HEK293 (cell line): ENCODE results near the gene ILKAP.

Source experiments
- CTCF ChIA-PET: fragments of 350-600 bp; formaldehyde crosslinking; extraction: SDS; loops from one replicate; lab custom pipeline; 2021; ENCODE audit warnings: antibody characterized with exemption; lab: Yijun Ruan, JAX
- POLR2A ChIA-PET: fragments of 300-600 bp; formaldehyde crosslinking; extraction: SDS; loops from one replicate; lab custom pipeline; 2020; ENCODE audit warnings: antibody characterized with exemption, inconsistent platforms; lab: Yijun Ruan, JAX
- H3K27ac ChIP-seq: fragments of 200-500 bp; sonication (Bioruptor generic); 2 replicates; pipeline ENCODE4 v1.5.1; 2014; ENCODE audit warnings: low read depth, low read length, control low read depth, inconsistent platforms; ENCODE audit errors: extremely low read depth
- H3K36me3 ChIP-seq, 2 experiments: fragments of 200-500 bp in 1 of 2; sonication (Bioruptor generic) in 1 of 2; 1 replicate in 1 of 2; 2 replicates in 1 of 2; pipeline ENCODE4 v1.5.1; 2014 to 2017; ENCODE audit warnings: inconsistent platforms in 2 of 2, low read length in 2 of 2; ENCODE audit not compliant: control insufficient read depth in 2 of 2, insufficient read depth in 1 of 2
- H3K4me1 ChIP-seq: fragments of 200-500 bp; sonication (Bioruptor generic); 2 replicates; pipeline ENCODE4 v1.5.1; 2014; ENCODE audit warnings: mild to moderate bottlenecking, low read length, inconsistent platforms; ENCODE audit not compliant: control insufficient read depth, insufficient read depth
- H3K4me3 ChIP-seq: 2 replicates; pipeline ENCODE4 v1.5.1; 2011; ENCODE audit warnings: low read depth, mild to moderate bottlenecking, control low read depth, low read length, moderate library complexity
- H3K9me3 ChIP-seq: fragments of 200-500 bp; sonication (Bioruptor generic); 2 replicates; pipeline ENCODE4 v1.5.1; 2014; ENCODE audit warnings: low read depth, low read length, inconsistent platforms; ENCODE audit not compliant: control insufficient read depth, insufficient read depth
- GLI4 ChIP-seq: fragments of 450-650 bp; formaldehyde crosslinking; IDR thresholded peaks from 2 replicates; pipeline ENCODE4 v1.5.1; 2016; ENCODE audit warnings: missing biosample characterization, missing genetic modification characterization
- GLIS1 ChIP-seq: fragments of 450-650 bp; formaldehyde crosslinking; IDR thresholded peaks from 2 replicates; pipeline ENCODE4 v1.5.1; 2016; ENCODE audit warnings: missing biosample characterization, missing genetic modification characterization
- HOXC10 ChIP-seq: sonication (generic); formaldehyde crosslinking; IDR thresholded peaks from 2 replicates; pipeline ENCODE4 v1.8.1; 2023; ENCODE audit warnings: mild to moderate bottlenecking, missing genetic modification reagents
- SALL2 ChIP-seq: fragments of 450-650 bp; formaldehyde crosslinking; IDR thresholded peaks from 2 replicates; pipeline ENCODE4 v1.5.0; 2017; ENCODE audit warnings: missing biosample characterization, mild to moderate bottlenecking, missing genetic modification characterization, borderline replicate concordance
- SP3 ChIP-seq: fragments of 450-650 bp; formaldehyde crosslinking; IDR thresholded peaks from 2 replicates; pipeline ENCODE4 v1.5.1; 2016; ENCODE audit warnings: missing biosample characterization, missing genetic modification characterization
- TCF7L2 ChIP-seq: IDR thresholded peaks from 2 replicates; pipeline ENCODE4 v1.6.1; 2011; ENCODE audit warnings: low read depth, mild to moderate bottlenecking, inconsistent platforms, low read length, moderate library complexity, borderline replicate concordance
- ZBTB17 ChIP-seq: fragments of 450-650 bp; formaldehyde crosslinking; IDR thresholded peaks from 2 replicates; pipeline ENCODE4 v1.5.1; 2016; ENCODE audit warnings: missing biosample characterization, missing genetic modification characterization
- ZBTB20 ChIP-seq: fragments of 450-650 bp; formaldehyde crosslinking; IDR thresholded peaks from 2 replicates; pipeline ENCODE4 v1.5.1; 2016; ENCODE audit warnings: missing biosample characterization, missing genetic modification characterization
- ZBTB8A ChIP-seq: fragments of 450-650 bp; formaldehyde crosslinking; IDR thresholded peaks from 2 replicates; pipeline ENCODE4 v1.5.1; 2016; ENCODE audit warnings: missing biosample characterization, missing genetic modification characterization
- ZNF138 ChIP-seq: fragments of 450-650 bp; formaldehyde crosslinking; IDR thresholded peaks from 2 replicates; pipeline ENCODE4 v1.5.1; 2016; ENCODE audit warnings: missing biosample characterization, missing genetic modification characterization, borderline replicate concordance
- ZNF23 ChIP-seq: fragments of 450-650 bp; formaldehyde crosslinking; IDR thresholded peaks from 2 replicates; pipeline ENCODE4 v1.5.1; 2016; ENCODE audit warnings: missing biosample characterization, missing genetic modification characterization, borderline replicate concordance
- ZNF302 ChIP-seq: fragments of 450-650 bp; formaldehyde crosslinking; IDR thresholded peaks from 2 replicates; pipeline ENCODE4 v1.5.1; 2016; ENCODE audit warnings: missing biosample characterization, missing genetic modification characterization, low read depth
- ZNF510 ChIP-seq: fragments of 450-650 bp; formaldehyde crosslinking; IDR thresholded peaks from 2 replicates; pipeline ENCODE4 v1.5.1; 2018; ENCODE audit warnings: mild to moderate bottlenecking, missing genetic modification characterization, missing biosample characterization; ENCODE audit not compliant: insufficient replicate concordance
- ZNF549 ChIP-seq: fragments of 450-650 bp; IDR thresholded peaks from 2 replicates; pipeline ENCODE4 v1.5.1; 2018; ENCODE audit warnings: missing biosample characterization, missing genetic modification characterization, mild to moderate bottlenecking, inconsistent platforms, moderate library complexity
- ZNF664 ChIP-seq: fragments of 450-650 bp; formaldehyde crosslinking; IDR thresholded peaks from 2 replicates; pipeline ENCODE4 v1.5.1; 2016; ENCODE audit warnings: missing biosample characterization, missing genetic modification characterization
- ZNF843 ChIP-seq: fragments of 450-650 bp; formaldehyde crosslinking; IDR thresholded peaks from 2 replicates; pipeline ENCODE4 v1.5.1; 2016; ENCODE audit warnings: missing biosample characterization, missing genetic modification characterization
- ZSCAN23 ChIP-seq: fragments of 450-650 bp; formaldehyde crosslinking; IDR thresholded peaks from 2 replicates; pipeline ENCODE4 v1.5.1; 2016; ENCODE audit warnings: missing biosample characterization, missing genetic modification characterization
- TF ChIP-seq, protein P1 (sequence below): fragments of 450-650 bp; formaldehyde crosslinking; IDR thresholded peaks from 2 replicates; pipeline ENCODE4 v1.5.1; 2016; ENCODE audit warnings: missing biosample characterization, missing genetic modification characterization
- TF ChIP-seq, protein P2 (sequence below): fragments of 450-650 bp; formaldehyde crosslinking; IDR thresholded peaks from 2 replicates; pipeline ENCODE4 v1.5.1; 2016; ENCODE audit warnings: missing biosample characterization, missing genetic modification characterization
- TF ChIP-seq, protein P3 (sequence below): fragments of 450-650 bp; formaldehyde crosslinking; optimal IDR thresholded peaks from 2 replicates; pipeline ENCODE3; 2016; ENCODE audit warnings: missing biosample characterization, mild to moderate bottlenecking, missing genetic modification characterization
- TF ChIP-seq, protein P4 (sequence below): fragments of 450-650 bp; formaldehyde crosslinking; IDR thresholded peaks from 2 replicates; pipeline ENCODE4 v1.5.1; 2016; ENCODE audit warnings: missing biosample characterization, missing genetic modification characterization
- TF ChIP-seq, protein P5 (sequence below): fragments of 450-650 bp; formaldehyde crosslinking; IDR thresholded peaks from 2 replicates; pipeline ENCODE4 v1.5.1; 2016; ENCODE audit warnings: missing biosample characterization, missing genetic modification characterization

Gene ILKAP

DNA sequence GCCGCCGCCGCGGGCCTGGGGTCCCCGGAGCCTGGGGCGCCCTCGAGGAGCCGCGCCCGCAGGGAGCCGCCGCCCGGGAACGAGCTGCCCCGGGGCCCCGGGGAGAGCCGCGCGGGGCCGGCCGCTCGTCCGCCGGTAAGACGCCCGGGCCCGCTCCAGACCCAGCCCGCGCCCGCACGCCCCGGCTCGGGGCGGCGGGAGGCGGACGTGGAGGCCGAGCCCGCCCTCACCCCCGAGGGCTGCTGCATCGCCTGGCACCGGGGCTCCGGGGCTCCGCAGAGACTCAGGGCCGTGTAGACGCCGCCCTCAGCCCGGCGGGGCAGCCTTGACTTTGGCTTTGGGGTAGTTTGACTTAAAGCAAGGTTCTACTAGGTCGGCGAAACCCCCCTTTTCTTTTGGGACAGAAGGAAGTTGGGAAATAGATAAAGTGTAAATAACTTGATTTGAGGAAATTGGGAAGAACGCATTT is 44.4 kb downstream of the ILKAP start:
- H3K4me3 ChIP-seq, result peak overlapping the region; percentile 40
- TF ChIP-seq SALL2 (no peak), ZNF138 (no peak), ZBTB20 (peak; percentile 53; the same call in 1 of the 2 replicates), HOXC10 (CRISPR knock-in tag) (no peak), ZSCAN23 (tag by site-specific recombination) (no peak), SP3 (tag by site-specific recombination) (0 out of 2 replicates have a peak, but pooled peaks have one; percentile 9), ZNF664 (tag by site-specific recombination) (no peak), ZNF23 (no peak), ZBTB8A (tag by site-specific recombination) (peak; percentile 54), ZNF302 (tag by site-specific recombination) (no peak), ZNF549 (tag by site-specific recombination) (no peak)
- TF ChIP-seq, protein P1, sequence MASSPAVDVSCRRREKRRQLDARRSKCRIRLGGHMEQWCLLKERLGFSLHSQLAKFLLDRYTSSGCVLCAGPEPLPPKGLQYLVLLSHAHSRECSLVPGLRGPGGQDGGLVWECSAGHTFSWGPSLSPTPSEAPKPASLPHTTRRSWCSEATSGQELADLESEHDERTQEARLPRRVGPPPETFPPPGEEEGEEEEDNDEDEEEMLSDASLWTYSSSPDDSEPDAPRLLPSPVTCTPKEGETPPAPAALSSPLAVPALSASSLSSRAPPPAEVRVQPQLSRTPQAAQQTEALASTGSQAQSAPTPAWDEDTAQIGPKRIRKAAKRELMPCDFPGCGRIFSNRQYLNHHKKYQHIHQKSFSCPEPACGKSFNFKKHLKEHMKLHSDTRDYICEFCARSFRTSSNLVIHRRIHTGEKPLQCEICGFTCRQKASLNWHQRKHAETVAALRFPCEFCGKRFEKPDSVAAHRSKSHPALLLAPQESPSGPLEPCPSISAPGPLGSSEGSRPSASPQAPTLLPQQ (tag by site-specific recombination), result no peak
- TF ChIP-seq, protein P2, sequence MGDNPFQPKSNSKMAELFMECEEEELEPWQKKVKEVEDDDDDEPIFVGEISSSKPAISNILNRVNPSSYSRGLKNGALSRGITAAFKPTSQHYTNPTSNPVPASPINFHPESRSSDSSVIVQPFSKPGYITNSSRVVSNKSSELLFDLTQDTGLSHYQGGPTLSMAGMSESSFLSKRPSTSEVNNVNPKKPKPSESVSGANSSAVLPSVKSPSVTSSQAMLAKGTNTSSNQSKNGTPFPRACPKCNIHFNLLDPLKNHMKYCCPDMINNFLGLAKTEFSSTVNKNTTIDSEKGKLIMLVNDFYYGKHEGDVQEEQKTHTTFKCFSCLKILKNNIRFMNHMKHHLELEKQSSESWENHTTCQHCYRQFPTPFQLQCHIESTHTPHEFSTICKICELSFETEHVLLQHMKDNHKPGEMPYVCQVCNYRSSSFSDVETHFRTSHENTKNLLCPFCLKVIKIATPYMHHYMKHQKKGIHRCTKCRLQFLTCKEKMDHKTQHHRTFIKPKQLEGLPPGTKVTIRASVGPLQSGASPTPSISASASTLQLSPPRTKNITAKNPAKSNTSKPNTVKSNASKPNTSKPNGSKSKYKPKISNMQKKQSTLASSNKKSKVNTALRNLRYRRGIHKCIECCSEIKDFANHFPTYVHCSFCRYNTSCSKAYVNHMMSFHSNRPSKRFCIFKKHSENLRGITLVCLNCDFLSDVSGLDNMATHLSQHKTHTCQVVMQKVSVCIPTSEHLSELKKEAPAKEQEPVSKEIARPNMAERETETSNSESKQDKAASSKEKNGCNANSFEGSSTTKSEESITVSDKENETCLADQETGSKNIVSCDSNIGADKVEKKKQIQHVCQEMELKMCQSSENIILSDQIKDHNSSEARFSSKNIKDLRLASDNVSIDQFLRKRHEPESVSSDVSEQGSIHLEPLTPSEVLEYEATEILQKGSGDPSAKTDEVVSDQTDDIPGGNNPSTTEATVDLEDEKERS (tag by site-specific recombination), result no peak
- TF ChIP-seq, protein P3, sequence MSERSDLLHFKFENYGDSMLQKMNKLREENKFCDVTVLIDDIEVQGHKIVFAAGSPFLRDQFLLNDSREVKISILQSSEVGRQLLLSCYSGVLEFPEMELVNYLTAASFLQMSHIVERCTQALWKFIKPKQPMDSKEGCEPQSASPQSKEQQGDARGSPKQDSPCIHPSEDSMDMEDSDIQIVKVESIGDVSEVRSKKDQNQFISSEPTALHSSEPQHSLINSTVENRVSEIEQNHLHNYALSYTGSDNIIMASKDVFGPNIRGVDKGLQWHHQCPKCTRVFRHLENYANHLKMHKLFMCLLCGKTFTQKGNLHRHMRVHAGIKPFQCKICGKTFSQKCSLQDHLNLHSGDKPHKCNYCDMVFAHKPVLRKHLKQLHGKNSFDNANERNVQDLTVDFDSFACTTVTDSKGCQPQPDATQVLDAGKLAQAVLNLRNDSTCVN (tag by site-specific recombination), result peak; percentile 32
- H3K36me3 ChIP-seq, result no peaks in the 10 kb centered on the region
- CTCF ChIA-PET, result interaction anchor here (0.7 to 2.7 kb wide), 4 partner anchors 9 to 105 kb away, joined by 3 to 24 read pairs (median 5); no protein-coding TSS in a partner anchor
- peak overlapping the region; percentile 63; the same call in 1 of the 2 replicates for H3K27ac ChIP-seq
- no peaks in the 10 kb centered on the region; the same call in 1 of the 2 replicates for H3K4me1 ChIP-seq
- H3K9me3 ChIP-seq, result no peaks in the 10 kb centered on the region
- POLR2A ChIA-PET, result no interaction called here

DNA sequence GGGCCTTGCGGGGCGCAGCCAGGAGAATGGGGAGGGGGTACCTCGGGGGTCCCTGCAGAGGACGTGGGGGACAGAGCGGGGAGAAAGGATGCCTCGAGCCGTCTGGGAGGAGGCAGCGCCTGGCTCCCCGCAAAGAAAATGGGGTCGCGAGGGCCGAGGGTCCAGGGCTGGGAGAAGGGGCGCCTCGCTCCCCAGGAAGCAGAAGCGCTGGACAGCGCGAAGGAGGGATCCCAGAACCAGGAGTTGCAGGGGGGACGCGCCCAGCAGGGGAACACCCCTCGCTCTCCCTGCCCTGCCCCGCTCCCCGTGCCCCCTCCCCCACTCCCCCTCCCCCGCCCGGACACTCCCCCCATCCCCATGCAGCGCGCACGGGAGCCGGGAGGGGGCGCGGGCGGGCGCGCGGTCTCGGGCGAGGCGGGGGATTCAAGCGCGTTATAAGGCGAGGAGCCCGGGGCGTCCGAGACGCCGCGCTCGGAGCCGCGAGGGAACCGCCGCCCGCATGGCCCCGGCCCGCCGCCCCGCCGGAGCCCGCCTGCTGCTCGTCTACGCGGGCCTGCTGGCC is 44.9 kb downstream of the ILKAP start, which contains the start of gene ERFE:
ERFE (plus strand) TSS at position 462 of the 562 bp plus-strand sequence; CDS start at position 500, 38 bp downstream.
- POLR2A ChIA-PET, result no interaction called here
- Histone ChIP-seq H3K4me1 (no peaks in the 10 kb centered on the region; the same call in 1 of the 2 replicates), H3K27ac (peak within 1 kb of the TSS; percentile 63; the same call in 1 of the 2 replicates), H3K9me3 (no peaks in the 10 kb centered on the region), H3K36me3 (no peaks in the 10 kb centered on the region), H3K4me3 (peak within 1 kb of the TSS; percentile 40)
- CTCF ChIA-PET, result interaction anchor here (0.7 to 2.7 kb wide), 3 partner anchors 9 to 106 kb away, joined by 4 to 24 read pairs (median 6); no protein-coding TSS in a partner anchor
- TF ChIP-seq, protein P4, sequence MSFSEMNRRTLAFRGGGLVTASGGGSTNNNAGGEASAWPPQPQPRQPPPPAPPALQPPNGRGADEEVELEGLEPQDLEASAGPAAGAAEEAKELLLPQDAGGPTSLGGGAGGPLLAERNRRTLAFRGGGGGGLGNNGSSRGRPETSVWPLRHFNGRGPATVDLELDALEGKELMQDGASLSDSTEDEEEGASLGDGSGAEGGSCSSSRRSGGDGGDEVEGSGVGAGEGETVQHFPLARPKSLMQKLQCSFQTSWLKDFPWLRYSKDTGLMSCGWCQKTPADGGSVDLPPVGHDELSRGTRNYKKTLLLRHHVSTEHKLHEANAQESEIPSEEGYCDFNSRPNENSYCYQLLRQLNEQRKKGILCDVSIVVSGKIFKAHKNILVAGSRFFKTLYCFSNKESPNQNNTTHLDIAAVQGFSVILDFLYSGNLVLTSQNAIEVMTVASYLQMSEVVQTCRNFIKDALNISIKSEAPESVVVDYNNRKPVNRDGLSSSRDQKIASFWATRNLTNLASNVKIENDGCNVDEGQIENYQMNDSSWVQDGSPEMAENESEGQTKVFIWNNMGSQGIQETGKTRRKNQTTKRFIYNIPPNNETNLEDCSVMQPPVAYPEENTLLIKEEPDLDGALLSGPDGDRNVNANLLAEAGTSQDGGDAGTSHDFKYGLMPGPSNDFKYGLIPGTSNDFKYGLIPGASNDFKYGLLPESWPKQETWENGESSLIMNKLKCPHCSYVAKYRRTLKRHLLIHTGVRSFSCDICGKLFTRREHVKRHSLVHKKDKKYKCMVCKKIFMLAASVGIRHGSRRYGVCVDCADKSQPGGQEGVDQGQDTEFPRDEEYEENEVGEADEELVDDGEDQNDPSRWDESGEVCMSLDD (tag by site-specific recombination), result peak; percentile 57; the same call in 1 of the 2 replicates
- no peak for TF ChIP-seq GLIS1
- TF ChIP-seq, protein P5, sequence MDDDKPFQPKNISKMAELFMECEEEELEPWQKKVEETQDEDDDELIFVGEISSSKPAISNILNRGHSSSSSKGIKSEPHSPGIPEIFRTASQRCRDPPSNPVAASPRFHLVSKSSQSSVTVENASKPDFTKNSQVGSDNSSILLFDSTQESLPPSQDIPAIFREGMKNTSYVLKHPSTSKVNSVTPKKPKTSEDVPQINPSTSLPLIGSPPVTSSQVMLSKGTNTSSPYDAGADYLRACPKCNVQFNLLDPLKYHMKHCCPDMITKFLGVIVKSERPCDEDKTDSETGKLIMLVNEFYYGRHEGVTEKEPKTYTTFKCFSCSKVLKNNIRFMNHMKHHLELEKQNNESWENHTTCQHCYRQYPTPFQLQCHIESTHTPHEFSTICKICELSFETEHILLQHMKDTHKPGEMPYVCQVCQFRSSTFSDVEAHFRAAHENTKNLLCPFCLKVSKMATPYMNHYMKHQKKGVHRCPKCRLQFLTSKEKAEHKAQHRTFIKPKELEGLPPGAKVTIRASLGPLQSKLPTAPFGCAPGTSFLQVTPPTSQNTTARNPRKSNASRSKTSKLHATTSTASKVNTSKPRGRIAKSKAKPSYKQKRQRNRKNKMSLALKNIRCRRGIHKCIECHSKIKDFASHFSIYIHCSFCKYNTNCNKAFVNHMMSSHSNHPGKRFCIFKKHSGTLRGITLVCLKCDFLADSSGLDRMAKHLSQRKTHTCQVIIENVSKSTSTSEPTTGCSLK (tag by site-specific recombination), result no peak
- no peak for TF ChIP-seq TCF7L2
- no peak for TF ChIP-seq GLI4 (tag by site-specific recombination)
- no peak for TF ChIP-seq ZBTB17 (tag by site-specific recombination)
- TF ChIP-seq ZNF843 (tag by site-specific recombination), result no peak
- TF ChIP-seq ZNF510, result no peak
